NCI-H69 (cell line): ENCODE data around the gene MYO5C.
A peak's percentile ranks its signal among the peaks of the same experiment; 100 is the strongest.
"Not testable (repeated sequence)": the region's sequence is repeated elsewhere in the genome, so short reads cannot be mapped to it uniquely, and the experiment has no call there.

Experiments
- DNase-seq: peaks from one replicate; lab custom pipeline; 2025; lab: John Stamatoyannopoulos, UW

The MYO5C gene

DNA sequence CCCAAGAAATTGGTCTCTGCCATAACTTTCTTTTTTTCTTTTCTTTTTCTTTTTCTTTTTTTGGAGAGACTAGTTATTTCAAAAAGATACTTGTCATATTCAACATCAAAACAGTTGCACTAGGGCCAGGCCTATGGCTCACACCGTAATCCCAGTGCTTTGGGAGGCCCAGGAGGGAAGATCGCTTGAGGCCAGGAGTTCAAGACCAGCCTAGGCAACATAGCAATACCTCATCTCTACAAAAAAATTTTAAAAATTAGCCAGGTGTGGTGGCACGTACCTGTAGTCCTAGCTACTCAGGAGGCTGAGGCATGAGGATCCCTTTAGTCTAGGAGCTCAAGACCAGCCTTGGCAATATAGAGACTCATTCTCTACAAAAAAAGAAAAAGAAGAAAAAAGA lies 55.4 kb downstream of the MYO5C start:
- DNase-seq: no peak

GRCh38 chr15:52238989-52239525 lies 56.5 kb downstream of the MYO5C start:
- DNase-seq: not testable (repeated sequence)

DNA sequence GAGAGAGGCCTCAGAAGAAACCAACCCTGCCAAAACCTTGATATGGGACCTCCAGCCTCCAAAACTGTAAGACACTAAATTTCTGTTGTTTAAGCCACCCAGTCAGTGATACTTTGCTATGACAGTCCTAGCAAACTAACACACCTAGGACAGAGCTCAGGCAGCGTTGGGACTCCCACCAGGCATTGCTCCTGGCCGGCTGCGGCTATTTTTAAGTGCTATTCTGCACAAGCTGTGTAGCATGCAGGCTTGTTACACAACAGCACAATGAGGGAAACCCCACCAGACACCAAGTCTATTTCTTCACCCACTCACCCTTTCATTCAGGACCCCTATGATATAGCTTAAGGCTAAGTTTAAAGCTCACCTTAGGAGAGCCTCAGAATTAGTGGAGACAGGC lies 57.5 kb downstream of the MYO5C start:
- DNase-seq: no peak

DNA sequence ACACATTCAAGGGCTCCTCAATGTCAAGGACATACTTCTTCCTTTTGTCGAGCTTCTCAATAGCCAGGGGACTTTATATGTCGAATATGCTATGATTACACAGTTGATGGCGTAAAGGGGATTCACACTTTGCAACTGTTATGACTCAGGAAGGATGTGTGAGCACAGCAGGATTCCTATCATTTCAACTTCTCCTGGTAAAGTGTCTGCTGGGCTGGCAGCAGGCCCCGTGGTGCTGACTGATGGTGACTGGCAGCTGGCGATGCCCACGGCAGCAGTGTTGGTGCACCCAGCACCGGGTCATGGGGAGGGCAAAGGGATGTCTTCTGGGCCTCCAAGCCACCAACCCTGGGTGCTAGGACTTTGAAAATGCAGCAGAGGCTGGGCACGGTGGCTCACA lies 59.6 kb downstream of the MYO5C start:
- DNase-seq: no peak

DNA sequence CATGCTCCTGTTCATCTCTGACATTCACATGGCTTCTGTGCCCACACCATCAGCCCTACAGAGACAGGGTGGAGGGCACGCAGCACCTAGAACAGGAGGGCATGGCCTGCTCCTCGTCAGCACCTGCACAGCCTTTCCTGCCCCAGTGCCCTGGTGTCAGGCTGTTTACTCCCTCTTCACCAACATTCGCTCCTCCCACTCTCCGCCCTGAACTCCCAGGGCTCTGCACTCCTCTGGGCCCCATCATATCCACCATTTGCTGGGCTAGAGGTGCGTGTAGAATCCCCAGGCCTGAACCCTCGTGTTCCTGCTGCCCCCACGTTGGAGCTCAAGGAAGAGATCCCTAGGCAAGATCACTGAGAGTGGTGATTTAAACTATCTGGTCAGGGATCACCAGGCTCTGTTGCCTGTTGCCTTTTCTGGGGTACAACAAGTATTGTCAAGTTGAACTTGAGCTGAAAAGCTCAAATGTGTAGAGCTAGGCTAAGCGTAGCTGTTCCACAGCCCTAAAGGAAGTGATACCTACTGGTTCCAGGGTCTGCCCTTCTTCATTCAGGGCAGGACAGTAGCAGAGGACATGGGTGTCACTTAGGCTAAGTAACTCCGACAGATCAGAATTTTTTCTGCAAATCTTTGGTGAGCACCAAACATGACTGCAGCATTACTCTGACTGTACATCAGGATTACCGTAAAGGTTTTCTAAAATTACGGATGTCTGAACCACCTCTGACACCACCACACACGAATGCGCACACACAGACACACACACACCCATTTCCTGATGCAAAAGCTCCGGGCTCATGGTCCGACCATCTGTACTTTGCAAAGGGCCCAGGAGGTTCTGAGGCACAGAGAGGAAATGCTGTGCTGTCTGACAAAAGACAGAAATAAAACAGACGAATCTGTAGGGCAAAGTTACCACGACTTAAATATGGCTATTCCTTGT lies 60.7 kb downstream of the MYO5C start:
- no peak for DNase-seq

DNA sequence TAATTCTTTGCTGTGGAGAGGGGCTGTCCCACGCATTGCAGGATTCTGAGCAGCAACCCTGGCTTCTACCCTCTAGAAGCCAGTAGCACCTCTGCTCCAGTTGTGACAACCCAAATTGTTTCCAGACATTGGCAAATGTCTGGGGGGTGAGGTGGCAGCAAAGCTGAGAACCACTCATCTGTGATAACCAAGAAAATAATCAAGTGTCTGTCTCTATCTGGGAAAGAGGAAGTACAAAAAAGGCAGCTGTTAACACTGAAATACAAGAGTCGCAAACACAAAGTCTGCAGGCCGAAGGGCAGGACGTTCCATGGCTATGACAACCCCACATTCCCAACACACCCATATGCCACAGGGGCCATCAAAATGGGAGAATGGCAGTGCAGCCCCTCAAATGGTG lies 62.2 kb downstream of the MYO5C start:
- no peak for DNase-seq

GRCh38 chr15:52232327-52232726 lies 63.3 kb downstream of the MYO5C start:
- no peak for DNase-seq

GRCh38 chr15:52230073-52230472 lies 65.5 kb downstream of the MYO5C start:
- no peak for DNase-seq

GRCh38 chr15:52228921-52229320 lies 66.7 kb downstream of the MYO5C start:
- peak; percentile 68 for DNase-seq

DNA sequence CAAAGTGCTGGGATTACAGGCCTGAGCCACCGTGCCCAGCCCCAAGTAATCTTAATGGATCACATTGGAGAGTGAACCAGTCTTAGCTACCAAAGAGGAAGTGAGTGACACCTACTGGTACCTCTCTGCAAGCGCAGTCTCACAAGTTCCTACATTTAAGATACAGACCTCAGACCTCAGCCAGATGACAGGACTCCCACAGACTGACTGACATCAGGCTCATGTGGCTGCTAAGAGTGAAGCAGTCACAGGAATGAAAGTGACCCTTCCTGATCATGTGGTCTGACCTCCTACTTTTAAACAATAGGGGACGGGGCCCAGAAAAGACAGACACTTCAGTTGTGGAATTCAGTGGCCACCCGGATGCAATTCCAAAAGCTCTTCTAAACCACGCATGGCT lies 68.1 kb downstream of the MYO5C start:
- peak; percentile 82 for DNase-seq

GRCh38 chr15:52225230-52225629 lies 70.4 kb downstream of the MYO5C start:
- DNase-seq: no peak

GRCh38 chr15:52224211-52224610 lies 71.4 kb downstream of the MYO5C start:
- no peak for DNase-seq

GRCh38 chr15:52221730-52222129 lies 73.9 kb downstream of the MYO5C start:
- DNase-seq: no peak

GRCh38 chr15:52220937-52221660 lies 74.5 kb downstream of the MYO5C start:
- no peak for DNase-seq

DNA sequence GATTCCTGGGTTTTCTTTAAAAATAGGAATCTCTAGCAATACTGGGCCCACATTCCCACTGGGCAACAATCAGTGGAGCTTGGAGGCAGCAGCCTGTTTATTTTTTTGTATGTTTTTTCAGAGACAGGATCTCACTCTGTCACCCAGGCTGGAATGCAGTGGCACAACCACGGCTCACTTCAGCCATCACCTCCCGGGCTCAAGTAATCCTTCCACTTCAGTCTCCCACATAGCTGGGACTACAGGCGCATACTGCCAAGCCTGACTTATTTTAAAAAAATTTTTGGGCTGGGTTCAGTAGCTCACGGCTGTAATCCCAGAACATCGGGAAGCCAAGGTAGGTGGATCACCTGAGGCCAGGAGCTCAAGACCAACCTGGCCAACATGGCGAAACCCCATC lies 75.4 kb downstream of the MYO5C start:
- DNase-seq: no peak

DNA sequence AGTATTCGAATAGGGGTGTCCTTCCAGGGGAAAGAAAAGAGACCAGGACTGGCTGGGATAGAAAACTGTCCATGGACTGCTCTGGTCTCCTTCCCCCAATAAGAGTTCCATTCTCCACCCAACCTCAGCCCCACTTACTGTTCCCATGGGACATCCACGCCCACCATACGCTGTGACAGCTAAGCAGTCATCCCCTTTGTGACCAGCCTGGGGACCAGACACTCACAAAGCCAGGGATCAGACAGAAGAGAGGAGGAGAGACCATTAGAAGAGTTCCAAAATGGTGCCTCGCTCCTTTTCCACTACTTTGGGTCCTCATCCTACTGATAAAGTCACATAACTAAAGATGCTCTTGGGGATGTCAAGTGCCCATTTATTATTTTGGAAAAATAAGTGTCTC lies 76.8 kb downstream of the MYO5C start:
- DNase-seq: no peak

- no peak for DNase-seq
Measured at GRCh38 chr15:52218371-52218770, 77.2 kb downstream of the MYO5C start.

DNA sequence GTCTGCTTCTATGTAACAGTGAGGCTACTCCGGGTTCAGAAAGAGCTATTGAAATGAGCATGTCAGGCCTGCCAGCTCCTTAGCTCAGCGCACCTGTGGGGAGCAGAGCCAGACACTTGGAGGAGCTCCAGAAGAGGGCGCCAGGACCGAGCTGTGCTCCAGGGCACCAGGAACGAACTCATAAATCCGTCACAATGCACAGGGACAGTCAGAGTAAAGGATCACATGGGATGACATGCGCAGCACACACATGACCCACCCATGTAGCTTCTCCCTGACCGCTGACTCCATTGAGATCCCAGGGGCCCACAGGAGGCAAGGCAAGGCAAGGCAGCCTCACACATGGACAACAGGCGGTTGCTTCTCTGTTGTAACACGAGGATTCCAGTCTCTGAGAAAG lies 78.4 kb downstream of the MYO5C start:
- DNase-seq: peak; percentile 52

GRCh38 chr15:52214553-52214952 lies 81.1 kb downstream of the MYO5C start:
- no peak for DNase-seq

DNA sequence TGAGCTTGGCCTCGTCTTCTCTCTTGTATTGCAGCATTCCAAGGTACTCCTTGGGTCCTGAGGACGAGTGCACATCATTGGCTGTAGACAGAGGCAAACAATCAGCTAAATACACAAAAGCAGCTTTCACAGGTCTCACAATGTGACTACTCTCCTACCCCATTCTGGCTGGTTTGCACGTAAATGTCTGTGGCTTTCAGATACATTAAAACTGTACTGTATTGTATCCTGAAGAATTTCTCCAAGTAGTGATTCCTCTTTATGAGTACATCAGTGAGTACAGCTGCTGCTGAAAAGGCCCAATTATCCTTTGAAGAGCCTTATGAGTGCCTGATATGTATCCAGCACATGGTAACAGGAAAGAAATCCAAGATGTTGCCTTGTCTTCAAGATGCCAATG lies 82.4 kb downstream of the MYO5C start:
- DNase-seq: no peak

DNA sequence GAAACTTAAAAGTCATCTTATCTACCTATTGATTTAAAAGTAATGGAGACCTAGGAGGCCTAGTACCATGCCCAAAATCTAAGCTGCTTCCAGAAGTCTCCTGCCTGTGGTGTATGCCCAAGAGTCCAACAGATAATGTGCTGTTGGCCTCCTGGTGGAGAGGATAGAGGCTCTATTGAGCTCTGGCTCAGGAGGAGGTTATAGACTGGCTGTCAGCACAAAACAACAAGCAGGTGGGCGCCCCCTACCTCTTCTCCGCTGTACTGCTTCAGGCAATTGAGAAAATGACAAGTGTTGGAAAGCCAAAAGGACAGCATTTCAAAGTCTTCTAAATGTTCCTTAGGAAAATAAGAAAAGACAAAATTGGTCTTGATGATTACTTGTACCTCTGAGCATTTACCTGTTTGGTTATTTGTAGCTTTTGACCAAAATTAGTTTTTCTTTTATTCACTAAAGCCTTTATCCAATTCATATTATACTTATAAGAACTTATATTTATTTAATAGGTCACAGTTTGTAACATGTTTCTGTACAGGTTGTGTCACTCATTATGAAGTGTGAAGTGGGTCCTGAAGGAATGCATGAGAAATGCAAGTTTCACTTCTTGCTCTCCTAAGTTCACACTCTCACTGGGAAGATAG lies 87.2 kb downstream of the MYO5C start:
- peak; percentile 82 for DNase-seq

- DNase-seq: no peak
Measured at GRCh38 chr15:52207191-52207590, 88.4 kb downstream of the MYO5C start.

GRCh38 chr15:52206446-52206845 lies 89.2 kb downstream of the MYO5C start:
- no peak for DNase-seq
